HG03139 (cell line): Measurements from ENCODE around the gene KRT2.

Experiments used
- ATAC-seq: cut with Tn5 transposase; IDR thresholded peaks from one replicate; pipeline ENCODE4 v1.9.1; 2021; ENCODE audit not compliant: unreplicated experiment

The KRT2 gene

DNA sequence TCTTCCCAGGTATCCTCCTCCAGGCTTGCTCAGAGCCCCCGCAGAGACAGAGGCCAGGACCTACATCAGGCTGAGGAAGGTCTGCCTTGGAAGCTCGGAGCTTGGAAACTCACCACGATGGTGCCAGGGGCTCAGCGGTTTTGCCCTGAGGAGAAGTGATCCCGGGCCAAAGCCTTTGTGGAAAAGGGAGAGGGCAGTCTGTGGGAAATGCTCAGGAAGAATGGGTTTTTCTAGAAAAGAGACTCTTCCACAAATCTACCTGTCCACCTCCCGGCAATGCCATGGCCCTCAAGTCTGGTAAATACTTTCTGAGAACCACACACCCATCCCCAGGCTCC, 8.0 kb downstream of the KRT2 start:
- no peak for ATAC-seq

DNA sequence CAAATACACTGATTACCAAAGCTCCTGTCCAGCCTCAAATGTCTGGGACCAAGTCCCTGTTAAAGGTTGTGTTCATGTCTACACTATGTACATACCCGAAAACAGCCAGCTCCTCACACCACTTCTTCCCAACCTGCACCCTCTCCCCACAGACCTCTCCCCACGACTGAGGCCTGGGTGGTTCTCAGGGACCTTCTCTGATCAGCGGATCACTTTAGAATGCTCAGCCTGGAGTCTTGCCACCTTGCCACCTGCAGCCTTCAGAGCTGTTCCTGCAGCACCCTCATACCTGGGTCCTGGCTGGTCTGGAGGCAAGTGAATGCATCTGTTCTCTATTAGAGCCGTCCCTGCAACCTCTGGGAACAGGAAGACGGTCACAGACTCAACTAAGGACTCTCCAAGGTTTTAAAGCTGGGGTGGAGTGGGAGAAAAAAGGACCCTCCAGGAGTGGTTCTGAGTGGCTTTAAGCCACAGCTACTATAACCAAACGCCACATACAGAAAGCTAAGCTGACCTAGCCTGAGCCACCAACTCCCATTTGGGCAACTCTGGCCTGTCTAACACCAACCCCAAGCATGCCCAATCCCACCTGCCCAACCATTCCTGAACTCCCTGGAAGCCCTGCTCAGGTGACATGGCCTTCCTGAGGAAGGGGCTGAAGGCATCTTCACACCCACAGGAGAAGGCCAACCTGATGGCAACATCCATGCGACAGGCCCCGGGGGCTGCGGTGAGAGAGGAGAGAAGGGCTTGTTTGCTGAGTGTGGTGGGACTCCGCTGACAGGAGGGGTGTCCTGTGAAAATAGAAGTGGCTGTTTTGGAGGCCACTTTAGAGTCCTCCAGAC, 8.6 kb downstream of the KRT2 start:
- ATAC-seq, result no peak

DNA sequence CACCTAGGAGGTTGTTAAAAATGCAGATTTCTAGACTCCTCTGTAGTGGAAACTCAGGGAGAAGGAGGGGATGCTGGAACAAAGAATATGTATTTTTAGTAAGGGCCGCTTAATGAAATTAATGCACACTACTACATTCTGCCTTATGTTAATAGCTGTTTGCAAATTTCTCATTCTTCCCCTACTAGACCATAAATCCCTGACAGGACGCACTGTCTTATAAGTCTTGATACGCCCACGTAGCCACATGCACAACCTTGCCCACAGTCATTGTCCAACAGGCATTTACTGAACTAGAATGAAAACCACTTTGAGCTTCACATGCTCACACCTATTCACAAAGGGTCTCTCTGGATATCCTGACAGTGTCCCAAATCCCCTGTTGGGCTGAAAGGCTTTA, 10.5 kb downstream of the KRT2 start:
- ATAC-seq, result no peak

DNA sequence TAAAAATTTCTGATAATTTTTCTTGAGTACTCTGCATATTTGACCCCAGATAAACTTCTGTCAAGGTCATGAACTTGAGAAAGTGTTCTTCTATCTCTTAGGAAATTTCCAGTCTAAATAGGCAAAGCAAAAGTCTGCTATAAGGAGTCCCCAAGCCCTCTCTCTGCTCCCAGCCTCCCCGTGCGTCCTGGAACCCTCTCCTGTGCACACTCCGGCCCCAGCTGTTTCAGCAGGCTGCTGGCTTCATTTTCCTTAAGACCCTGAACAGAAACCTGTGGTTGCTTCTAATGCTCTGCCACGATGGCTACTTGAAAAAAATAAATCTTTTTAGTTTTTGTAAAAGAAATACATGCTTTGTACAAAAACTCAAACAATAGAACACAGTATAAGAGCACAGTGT, 14.7 kb downstream of the KRT2 start:
- no peak for ATAC-seq

DNA sequence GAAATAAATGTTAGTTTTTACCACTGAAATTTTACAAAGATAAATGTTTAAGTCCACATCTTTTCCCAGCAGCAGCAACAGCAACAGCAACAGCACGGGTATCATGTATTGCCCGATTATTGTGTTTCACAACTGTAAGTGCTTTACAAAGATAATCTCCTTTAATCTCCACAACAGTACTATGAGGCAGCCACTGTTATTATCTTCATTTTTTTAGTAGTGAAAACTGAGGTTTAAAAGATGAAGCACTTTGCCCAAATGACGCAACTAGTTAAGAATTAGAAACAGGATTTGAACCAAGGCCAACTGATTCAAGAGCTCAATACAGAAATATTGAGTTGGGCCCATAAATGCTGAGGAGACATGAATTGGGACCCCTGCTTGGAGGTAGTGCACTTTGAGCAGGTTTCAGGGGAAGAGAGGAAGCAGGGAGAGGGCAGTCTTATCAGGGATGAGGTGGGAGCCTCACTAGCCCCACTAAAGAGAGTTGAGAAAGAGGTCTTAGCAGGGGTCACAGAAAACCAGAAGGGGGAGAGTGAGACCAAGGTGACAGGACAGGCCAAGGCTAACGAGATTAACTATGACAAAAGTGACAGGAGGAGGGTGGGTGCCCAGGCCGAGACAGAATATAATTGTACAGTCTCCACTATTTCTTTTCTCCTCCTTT, 15.3 kb downstream of the KRT2 start:
- ATAC-seq, result no peak

DNA sequence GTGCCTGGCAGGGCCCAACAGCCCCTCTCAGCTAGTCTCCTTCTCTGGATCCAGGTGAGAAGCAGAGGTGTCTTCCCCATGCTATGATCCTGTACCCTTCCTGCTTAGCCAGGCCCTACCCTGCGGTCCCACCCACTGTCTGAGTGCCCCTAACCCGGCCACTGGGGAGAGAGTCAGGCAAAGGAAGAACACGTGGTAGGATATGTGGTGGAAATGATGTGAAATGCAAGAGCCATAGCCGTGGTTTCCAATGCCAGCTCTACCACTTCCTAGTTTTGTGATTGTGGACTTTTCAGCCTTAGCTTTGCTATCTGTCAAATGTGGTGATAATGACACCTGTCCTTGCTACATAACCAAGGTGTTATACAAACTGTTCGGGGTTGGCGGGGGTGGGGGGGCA, 15.8 kb downstream of the KRT2 start:
- no peak for ATAC-seq

DNA sequence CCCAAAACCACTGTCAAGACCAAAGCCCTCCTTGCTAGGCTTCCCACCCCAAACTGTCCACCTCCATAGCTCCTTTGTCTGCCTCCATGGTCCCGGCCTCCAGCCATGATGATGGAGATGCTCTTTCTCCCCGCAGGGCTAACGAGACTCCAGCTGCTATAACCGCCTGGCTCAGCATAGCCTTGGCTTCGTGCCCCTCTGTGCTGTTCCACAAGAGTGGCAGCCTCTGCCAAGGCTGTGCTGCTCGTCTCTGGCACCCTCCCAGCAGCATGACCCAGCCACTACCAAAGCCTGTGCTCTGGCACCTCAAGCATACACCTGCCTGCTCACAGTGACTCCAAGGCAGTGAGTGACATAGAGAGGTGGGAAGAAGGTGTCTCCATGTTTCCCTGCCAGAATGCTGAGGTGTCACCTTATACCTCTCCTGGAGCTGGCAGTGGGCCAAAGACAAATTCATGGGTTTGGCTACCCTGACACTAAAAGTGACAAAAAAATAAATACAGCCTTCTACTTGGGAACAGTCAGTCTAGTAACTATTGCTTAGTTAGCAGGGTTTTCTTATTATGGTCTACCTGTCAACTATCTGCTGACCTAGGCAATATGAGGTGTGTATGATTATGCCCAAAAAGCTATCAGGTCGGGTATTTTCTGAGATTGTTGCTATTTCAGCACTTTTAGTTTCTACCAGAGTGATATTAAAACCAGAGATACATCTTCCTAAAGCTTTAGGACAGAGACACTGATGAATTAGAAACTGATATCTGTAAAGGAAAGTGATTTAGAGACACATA, 17.6 kb downstream of the KRT2 start:
- ATAC-seq, result no peak

DNA sequence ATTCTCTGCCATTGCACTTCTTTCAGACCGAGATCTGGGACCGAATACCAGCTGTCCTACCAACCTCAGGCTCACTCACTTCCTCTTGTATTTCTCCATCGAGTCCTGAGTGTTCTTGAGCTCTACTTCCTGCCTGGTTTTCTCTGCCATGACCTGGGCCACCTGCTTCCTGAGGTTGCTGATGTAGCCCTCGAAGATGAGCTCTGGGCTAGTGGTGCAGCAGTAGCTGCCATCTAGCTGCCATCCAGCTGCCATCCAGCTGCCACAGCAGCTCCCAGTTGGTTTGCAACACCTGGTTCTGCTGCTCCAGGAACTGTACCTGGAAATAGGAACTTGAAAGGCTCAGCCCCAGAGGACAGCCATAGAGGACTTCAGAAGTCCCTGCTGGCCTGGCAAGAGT, 18.6 kb downstream of the KRT2 start:
- no peak for ATAC-seq

DNA sequence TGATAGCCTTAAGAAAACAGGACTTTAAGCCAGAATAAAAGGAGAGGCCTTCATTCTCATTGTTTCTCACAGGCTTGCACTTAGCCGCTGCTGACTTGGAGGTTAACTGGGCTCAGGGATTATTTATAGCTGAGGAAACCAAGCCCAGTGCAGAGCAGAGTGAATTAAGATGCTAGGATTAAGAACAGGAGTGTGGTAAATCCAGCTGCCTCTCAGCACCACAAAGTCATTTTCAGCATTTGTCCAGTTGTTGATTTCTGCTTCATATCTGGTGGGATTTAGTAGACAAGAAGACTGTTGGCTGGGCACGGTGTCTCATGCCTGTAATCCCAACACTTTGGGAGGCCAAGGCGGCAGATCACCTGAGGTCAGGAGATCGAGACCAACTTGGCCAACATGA, 19.4 kb downstream of the KRT2 start:
- no peak for ATAC-seq

DNA sequence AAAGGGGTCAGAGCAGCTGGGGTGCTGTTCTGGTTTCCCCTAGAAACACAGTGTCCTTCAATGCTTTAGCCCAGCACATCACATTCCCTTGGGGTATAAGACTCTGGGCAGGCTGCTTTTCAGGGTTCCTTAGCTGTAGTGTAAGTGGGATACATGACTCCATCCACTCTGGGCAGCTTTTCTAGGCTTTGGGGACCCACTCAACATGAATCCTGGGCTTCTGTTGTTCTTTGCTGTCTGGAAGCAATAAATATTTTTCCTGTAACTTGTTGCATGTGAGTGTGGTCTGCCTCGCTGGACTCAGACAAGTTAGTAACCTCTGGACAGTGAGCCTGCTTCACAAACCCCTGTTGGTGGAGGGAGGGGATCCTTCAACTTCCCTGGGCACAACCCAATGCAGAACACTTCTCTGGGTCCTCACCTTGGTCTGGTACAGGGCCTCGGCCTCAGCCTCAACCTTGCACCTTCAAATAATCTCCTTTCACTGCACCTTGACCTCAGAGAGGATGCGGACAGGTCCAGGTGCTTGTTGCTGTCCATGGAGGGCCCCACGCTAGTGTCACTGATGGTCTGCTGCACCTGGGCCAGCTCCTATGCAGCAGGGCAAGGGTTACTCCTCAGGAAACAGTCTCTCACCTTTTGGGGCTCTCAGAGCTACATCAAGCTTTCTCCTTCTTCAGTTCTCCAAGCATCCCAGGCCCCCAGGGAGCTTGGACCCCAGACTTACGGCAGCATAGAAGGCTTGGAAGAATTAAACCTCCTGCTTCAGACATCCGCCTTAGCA, 20.1 kb downstream of the KRT2 start:
- no peak for ATAC-seq

DNA sequence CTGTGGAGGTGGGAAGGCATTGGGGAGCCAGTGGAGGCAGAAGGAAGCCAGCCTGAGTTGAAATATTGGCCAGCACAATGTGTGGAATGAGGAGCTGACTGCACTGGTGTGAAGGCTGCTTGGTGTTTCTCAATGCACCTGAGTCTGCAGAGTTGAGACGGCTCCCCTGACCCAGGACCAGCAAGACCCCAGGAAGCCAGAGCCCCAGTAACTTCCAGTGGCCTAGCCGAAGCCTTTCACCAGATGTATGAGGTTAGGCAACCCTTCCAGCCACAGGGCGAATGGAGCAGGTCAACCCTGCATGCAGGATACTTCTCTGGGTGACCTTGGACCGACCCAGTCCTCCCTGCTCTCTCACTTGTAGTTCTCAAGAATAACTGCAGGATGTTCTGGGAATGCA, 20.7 kb downstream of the KRT2 start:
- ATAC-seq, result no peak

DNA sequence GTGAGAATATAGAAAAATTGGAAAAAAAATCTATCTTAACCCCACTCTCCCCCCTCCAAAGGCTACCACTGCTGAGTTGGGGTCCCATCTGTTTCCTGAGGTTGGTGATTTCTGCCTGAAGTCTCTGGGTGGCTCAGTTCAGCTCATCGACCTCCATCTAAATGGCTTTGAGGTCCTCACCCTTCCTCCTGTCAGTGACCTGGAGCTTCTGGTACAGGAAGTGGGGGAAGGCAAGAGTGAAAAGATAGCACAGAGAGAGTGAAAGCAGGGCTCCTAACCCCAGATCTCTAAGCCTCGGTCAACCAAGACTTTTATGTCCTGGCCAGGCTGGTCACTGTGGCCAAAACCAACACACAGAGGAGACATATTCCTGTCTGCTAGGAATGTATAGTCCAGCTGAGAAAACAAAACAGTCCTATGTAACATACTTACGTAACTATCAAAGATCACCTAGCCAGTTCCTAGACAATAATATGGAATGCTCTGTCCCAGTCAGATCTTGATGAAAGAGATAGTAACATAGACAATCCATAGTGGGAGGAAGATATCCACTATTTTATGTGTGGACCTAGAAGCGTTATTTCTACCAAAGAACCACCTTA, 21.3 kb downstream of the KRT2 start:
- ATAC-seq, result no peak

DNA sequence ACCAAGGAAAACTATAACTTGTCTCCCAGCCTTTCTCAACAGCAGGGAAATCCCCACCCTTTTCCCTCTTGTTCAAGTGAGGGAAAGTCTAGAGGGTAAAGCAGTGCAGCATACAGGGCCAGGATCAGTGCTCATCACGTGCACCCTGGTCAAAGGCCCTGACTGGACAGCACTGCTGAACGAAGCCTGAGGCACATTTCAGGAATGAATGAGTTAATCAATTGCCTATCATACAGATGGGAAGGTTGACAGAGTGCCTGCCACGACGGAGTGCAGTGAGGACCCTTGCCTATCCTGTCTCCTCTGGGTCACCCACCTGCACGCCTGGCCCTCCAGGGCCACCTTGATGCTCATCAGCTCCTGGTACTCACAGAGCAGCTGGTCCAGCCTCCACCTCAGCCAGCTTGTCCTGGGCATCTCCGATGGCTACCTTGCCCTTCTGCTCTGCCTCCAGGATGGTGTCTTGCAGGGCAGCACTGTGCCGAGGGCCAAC, 22.0 kb downstream of the KRT2 start:
- ATAC-seq, result no peak

DNA sequence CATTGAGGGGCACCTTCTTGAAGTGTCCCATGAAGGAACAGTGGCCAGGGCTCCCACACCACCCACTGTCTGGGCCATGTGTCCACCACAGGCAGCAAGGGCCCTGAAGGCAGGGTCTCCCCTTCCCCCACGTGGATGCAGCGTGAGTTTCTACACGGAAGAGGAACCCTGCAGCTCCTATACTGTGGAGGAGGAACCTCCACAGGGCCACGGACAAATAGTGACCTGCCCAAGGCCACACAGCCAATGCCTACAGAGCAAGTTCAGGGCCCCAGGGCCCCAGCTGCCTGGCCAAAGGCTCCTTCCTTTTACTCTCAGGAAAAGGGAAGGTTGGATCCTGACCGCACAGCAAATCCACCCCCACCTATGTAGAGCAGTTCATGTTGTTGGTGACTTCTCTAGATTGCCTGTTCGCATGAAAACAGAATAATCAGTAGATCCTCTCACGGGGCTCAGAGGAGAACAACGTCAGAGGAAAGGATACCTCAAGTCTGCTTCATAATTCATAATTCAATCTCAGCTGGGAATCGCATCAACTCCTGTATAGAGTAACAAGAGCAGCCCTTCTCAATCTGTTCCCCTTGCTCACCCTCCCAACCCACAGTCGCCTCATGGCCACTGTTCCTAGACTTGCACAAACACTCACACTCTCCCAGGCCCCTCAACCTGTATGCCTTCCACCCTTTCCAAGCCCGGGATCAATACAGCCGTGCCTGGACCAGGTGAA, 22.6 kb downstream of the KRT2 start:
- no peak for ATAC-seq

DNA sequence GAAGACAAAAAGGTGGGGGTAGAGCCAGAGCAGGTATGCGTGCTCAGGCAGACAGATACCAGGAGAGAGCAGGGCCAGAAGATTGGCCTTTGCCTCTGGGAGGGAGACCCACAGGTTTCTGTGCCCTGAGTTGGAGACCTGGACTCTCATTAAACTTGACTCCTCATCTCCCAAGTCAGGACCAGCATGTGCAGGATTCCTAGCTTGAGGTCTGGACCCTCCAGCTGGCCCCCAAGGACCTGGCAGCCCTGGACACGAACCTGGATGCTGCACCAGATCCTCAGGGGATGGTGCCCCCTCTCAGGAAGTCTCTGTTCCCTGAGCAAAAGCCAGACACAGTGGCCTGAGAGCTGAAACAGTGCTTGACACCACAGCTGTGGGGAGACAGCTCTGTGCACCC, 23.2 kb downstream of the KRT2 start:
- ATAC-seq, result no peak

DNA sequence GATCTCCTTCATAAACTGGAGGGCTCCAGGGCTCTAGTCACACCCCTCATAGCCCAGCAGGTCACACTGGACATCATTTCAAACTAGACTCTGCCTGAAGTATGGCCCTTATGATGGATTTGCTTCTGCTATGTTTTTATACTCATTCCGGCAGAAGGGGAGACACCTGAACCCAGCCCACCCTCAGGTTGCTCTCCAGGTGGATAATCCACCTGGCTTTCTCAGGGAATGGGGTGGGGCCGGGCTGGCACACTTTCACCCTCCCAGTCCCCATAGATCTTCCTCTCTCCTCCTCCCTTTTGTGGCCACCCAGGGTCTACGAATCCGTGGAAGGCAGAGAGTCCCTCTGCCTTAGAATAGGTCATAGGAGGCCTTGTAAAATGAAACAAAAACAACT, 23.9 kb downstream of the KRT2 start:
- no peak for ATAC-seq

DNA sequence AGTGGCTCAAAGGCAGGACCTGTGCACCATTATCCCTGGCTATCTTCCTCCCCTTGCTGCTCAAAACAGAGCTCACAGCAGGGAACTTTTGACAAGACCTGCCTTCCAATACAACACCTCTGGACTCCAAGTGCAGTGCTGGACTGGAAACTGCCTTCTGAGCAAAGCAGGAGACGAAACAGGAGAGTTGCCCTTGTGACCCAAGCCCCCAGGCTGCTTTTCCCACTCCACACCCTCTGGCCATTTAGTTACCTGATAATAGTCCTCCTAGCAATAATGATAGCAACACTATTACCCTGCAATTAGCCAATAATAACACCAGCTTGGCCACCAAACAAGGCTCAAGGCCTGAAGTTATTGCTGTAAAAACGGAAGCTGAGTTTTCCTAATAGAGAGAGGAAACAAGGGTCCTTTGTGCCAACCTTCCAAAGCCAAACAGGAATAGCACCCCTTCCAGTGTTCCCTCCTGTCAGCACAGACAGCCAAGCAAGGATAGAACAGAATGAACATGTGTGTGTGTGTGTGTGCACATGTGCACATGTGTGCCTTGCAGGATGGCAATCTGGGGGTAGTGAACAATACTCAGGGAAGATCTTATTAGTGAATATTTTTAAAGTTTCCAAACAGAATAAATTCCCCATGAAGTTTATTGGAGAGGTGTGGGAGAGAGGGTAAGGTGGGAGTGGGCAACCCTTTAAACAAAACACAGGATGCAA, 24.5 kb downstream of the KRT2 start:
- no peak for ATAC-seq

DNA sequence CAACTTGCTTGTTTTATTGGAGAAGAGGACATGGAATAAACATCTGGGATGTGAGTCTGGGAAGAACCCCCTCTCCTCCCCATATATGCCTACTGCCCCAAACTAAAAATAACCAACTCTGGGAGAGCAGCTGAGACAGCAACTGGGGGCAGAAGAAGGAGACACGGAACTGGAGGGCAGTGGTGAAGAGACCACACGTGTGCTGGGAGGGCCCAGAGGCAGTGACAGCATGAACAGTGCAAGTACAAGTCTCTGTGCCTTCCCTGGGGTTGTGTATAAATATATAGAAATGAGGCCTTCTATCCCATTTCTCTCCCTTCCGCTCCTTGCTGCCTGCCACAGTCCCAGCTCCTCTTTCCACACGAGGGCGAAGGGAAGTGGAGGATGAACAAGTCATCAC, 29.7 kb downstream of the KRT2 start:
- no peak for ATAC-seq

DNA sequence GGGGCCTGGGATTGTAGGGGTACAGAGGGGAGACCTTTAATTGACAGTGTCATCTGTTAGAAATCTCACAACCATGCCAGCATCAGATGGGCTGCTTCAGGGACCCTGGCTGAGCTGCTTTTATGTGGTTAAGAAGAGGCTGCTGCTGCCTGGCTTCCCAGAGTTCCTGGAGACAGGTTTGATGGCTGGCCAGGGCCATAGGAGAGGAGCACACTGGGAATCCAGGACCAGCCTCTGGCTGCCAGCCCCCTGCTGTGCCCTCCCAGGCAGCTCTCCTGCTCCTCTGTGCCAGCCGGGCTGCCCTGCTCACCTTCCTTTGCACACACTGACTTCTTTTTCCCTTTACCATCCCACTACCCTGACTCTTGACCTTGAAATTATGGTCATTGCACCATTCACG, 33.1 kb downstream of the KRT2 start:
- no peak for ATAC-seq
